DND-41 (cell line): Measurements from ENCODE around the gene TEAD1.

ENCODE experiments used
- ATAC-seq: fragments of 200-7000 bp; cut with Tn5 transposase; 3 replicates; pipeline ENCODE4 v1.9.1; 2021; ENCODE audit warnings: low read depth; ENCODE audit not compliant: insufficient read depth
- DNase-seq: peaks from one replicate; pipeline ENCODE4 v3.0.0-alpha.2; 2020
- H2AFZ ChIP-seq: 2 replicates; pipeline ENCODE4 v1.6.0; 2012; ENCODE audit warnings: low read depth, low read length
- H3K27ac ChIP-seq: 2 replicates; pipeline ENCODE4 v1.5.1; 2012; ENCODE audit warnings: low read length, inconsistent platforms
- H3K27me3 ChIP-seq: fragments of 200-600 bp; sonication (generic); 2 replicates; pipeline ENCODE4 v1.6.0; 2012; ENCODE audit warnings: low read length, mild to moderate bottlenecking, inconsistent platforms; ENCODE audit not compliant: insufficient read depth, poor library complexity
- H3K36me3 ChIP-seq: 2 replicates; pipeline ENCODE4 v1.5.1; 2012; ENCODE audit warnings: low read length, inconsistent platforms; ENCODE audit not compliant: insufficient read depth
- H3K4me1 ChIP-seq: 2 replicates; pipeline ENCODE4 v1.5.1; 2012; ENCODE audit warnings: mild to moderate bottlenecking, low read length; ENCODE audit not compliant: insufficient read depth
- H3K4me2 ChIP-seq: 2 replicates; pipeline ENCODE4 v1.6.0; 2012; ENCODE audit warnings: mild to moderate bottlenecking, moderate library complexity, low read length, inconsistent platforms; ENCODE audit not compliant: insufficient read depth
- H3K4me3 ChIP-seq, 2 experiments: fragments of 200-600 bp in 1 of 2; shearing (Covaris generic) in 1 of 2; 2 replicates each; pipeline ENCODE4 v1.5.1; 2012 to 2016; ENCODE audit warnings: inconsistent platforms in 2 of 2, low read length in 2 of 2, mild to moderate bottlenecking in 2 of 2, low read depth in 1 of 2, moderate library complexity in 1 of 2
- H3K79me2 ChIP-seq: 2 replicates; pipeline ENCODE4 v1.6.0; 2012; ENCODE audit warnings: low read length, inconsistent platforms; ENCODE audit not compliant: insufficient read depth
- H3K9ac ChIP-seq: 2 replicates; pipeline ENCODE4 v1.6.0; 2012; ENCODE audit warnings: low read depth, mild to moderate bottlenecking, inconsistent platforms, low read length, moderate library complexity
- H3K9me3 ChIP-seq: 2 replicates; pipeline ENCODE4 v1.5.1; 2012; ENCODE audit warnings: low read length, moderate library complexity, mild to moderate bottlenecking, inconsistent platforms; ENCODE audit not compliant: insufficient read depth, severe bottlenecking
- H4K20me1 ChIP-seq: 2 replicates; pipeline ENCODE4 v1.6.0; 2012; ENCODE audit warnings: low read length; ENCODE audit not compliant: insufficient read depth
- EZH2 ChIP-seq: IDR thresholded peaks from 3 replicates; pipeline ENCODE4 v1.6.1; 2012; ENCODE audit warnings: borderline replicate concordance, low read depth, mild to moderate bottlenecking, moderate library complexity, low read length, inconsistent platforms; ENCODE audit not compliant: severe bottlenecking
- TF ChIP-seq, protein P1 (sequence below): IDR thresholded peaks from 2 replicates; pipeline ENCODE4 v1.5.1; 2012; ENCODE audit warnings: borderline replicate concordance, low read length, moderate library complexity, mild to moderate bottlenecking; ENCODE audit not compliant: poor library complexity, severe bottlenecking; ENCODE audit errors: extremely low read depth

Gene TEAD1

DNA sequence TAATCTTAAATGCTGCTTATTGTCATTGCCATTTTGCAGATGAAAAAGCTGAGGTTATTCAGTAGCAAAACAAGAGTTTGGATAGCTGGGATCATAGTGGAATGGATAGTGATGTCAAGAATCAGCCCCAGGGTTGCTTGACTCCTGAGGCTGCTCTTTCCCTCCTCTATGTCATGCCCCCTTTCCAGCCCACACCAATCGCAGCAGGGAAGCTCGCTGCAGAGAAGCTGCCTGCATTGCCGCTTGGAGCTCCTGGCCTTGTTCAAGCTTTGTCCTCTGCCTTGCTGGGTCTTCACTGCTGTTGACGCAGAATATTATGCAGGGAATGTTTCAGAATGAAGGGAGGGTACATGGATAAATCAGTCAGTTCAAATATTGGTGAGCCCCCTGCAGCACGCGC, 206.1 kb downstream of the TEAD1 start:
- H3K27ac ChIP-seq, result no peak overlapping the region
- H3K9ac ChIP-seq, result no peak overlapping the region
- no peaks in the 10 kb centered on the region for H3K9me3 ChIP-seq
- no peaks in the 10 kb centered on the region for H3K36me3 ChIP-seq
- no peak overlapping the region for H2AFZ ChIP-seq
- H3K4me3 ChIP-seq, result no peak overlapping the region
- DNase-seq, result no peak
- no peaks in the 10 kb centered on the region for H3K79me2 ChIP-seq
- no peak overlapping the region for H3K4me2 ChIP-seq
- H3K27me3 ChIP-seq, result no peaks in the 10 kb centered on the region
- no peaks in the 10 kb centered on the region for H3K4me1 ChIP-seq
- no peaks in the 10 kb centered on the region for H4K20me1 ChIP-seq
- TF ChIP-seq, protein P1, sequence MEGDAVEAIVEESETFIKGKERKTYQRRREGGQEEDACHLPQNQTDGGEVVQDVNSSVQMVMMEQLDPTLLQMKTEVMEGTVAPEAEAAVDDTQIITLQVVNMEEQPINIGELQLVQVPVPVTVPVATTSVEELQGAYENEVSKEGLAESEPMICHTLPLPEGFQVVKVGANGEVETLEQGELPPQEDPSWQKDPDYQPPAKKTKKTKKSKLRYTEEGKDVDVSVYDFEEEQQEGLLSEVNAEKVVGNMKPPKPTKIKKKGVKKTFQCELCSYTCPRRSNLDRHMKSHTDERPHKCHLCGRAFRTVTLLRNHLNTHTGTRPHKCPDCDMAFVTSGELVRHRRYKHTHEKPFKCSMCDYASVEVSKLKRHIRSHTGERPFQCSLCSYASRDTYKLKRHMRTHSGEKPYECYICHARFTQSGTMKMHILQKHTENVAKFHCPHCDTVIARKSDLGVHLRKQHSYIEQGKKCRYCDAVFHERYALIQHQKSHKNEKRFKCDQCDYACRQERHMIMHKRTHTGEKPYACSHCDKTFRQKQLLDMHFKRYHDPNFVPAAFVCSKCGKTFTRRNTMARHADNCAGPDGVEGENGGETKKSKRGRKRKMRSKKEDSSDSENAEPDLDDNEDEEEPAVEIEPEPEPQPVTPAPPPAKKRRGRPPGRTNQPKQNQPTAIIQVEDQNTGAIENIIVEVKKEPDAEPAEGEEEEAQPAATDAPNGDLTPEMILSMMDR, result no peak
- TF ChIP-seq EZH2, result no peak
- no peak for ATAC-seq

DNA sequence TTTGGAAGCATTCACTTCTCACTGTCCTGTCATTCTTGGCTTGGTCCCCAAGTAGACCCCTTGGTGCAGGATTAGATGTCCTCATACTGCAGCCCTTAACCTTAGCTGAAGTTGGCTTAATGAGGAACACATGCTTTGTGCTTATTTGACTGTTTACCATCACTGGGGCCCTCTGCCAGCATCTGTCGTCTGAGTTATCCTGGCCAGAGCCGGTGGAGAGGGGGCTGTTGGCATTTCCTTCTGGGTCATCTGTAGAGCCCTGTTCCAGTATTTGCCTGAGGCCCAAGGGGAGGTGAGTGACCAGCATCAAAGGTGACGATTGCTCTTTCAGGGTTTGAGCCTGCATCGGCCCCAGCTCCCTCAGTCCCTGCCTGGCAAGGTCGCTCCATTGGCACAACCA, 208.4 kb downstream of the TEAD1 start:
- H3K9ac ChIP-seq, result no peak overlapping the region
- H3K9me3 ChIP-seq, result no peaks in the 10 kb centered on the region
- H3K27ac ChIP-seq, result no peak overlapping the region
- ATAC-seq (no peak), DNase-seq (no peak)
- no peak overlapping the region for H3K4me2 ChIP-seq
- no peaks in the 10 kb centered on the region for H4K20me1 ChIP-seq
- no peak overlapping the region for H3K4me3 ChIP-seq
- H3K79me2 ChIP-seq, result no peaks in the 10 kb centered on the region
- H3K4me1 ChIP-seq, result no peaks in the 10 kb centered on the region
- H2AFZ ChIP-seq, result no peak overlapping the region
- H3K36me3 ChIP-seq, result no peaks in the 10 kb centered on the region
- no peaks in the 10 kb centered on the region for H3K27me3 ChIP-seq
- TF ChIP-seq, protein P1, result no peak
- TF ChIP-seq EZH2, result no peak

GRCh38 chr11:12884751-12885318, 210.6 kb downstream of the TEAD1 start:
- H3K27me3 ChIP-seq, result peaks cover 6% of the 10 kb centered on the region
- no peaks in the 10 kb centered on the region for H3K4me1 ChIP-seq
- TF ChIP-seq EZH2, result no peak
- TF ChIP-seq, protein P1, result no peak
- ATAC-seq, result no peak
- H3K9me3 ChIP-seq, result no peaks in the 10 kb centered on the region
- H3K4me3 ChIP-seq, result no peak overlapping the region
- no peak overlapping the region for H3K4me2 ChIP-seq
- no peak overlapping the region for H2AFZ ChIP-seq
- no peak overlapping the region for H3K9ac ChIP-seq
- H3K36me3 ChIP-seq, result no peaks in the 10 kb centered on the region
- DNase-seq, result no peak
- H4K20me1 ChIP-seq, result no peaks in the 10 kb centered on the region
- no peak overlapping the region for H3K27ac ChIP-seq
- no peaks in the 10 kb centered on the region for H3K79me2 ChIP-seq
